ENCODE data around the gene SPECC1L. TPM values are rescaled to one million over a fixed set of nuclear protein-coding genes. Genes with fewer than 3 reads are reported as not detected.
"Not testable (repeated sequence)": the region's sequence is repeated elsewhere in the genome, so short reads cannot be mapped to it uniquely, and the experiment has no call there.

SPECC1L gene
- total RNA-seq, 1 experiment from 2014 or later, result 35.1 TPM

DNA sequence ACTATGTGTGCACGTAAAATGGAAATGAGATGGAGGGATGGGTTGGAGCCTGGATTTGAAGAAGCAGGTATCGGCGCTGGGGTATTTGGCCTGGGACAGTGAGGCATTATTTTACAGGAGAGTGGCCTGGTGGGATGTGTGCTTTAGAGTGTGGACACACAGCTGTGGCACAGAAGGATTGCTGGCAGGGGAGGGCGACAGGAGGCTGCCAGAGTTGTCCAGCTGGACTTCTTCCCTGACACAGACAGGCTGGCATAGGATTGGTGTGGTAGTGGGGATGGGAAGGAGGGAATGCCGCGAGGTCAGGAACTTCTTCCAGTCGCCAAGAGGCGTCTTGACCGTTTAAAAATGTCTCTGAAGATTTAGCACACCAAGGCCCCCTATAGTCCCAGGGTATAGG lies 16.6 kb downstream of the SPECC1L start:
- Histone ChIP-seq H3K4me1 (ENCODE audit: low read length) (peaks cover 15% of the 10 kb centered on the region), H3K79me2 (ENCODE audit: low read length) (peaks cover 95% of the 10 kb centered on the region)
- not testable (repeated sequence) for H3K9me2 ChIP-seq (replicated peaks; ENCODE audit: insufficient read depth, low read length); H3K9ac ChIP-seq (ENCODE audit: low read length); H3K36me3 ChIP-seq (ENCODE audit: insufficient read depth, low read length); H3K4me2 ChIP-seq (ENCODE audit: low read depth, low read length, poor library complexity, severe bottlenecking); H4K20me1 ChIP-seq (ENCODE audit: insufficient read depth, low read depth, low read length); DNase-seq; H3K27me3 ChIP-seq (ENCODE audit: low read length); H3K4me3 ChIP-seq (ENCODE audit: low read length); H2AFZ ChIP-seq (ENCODE audit: low read length); H3K27ac ChIP-seq (ENCODE audit: low read length); H3K9me3 ChIP-seq (ENCODE audit: low read length)

DNA sequence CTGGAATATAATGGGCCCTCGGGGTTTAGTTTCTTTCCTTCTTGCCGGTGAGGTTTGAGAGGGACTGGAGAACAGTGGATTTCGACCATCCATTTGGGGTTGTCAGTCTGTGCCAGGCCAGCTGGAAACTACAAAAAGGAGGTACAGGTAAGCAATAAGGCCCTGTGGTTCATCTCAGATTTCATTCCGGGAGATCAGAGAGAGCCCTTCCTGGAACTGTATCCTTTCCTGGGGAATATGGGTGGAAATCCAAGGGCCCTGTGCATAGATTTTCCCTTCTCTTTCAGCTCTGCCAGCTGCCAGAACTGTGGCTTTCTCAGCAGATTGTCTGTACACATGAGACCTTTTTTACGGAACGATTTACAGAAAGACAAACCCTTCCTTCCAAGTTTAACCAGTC lies 17.2 kb downstream of the SPECC1L start:
- H3K4me2 ChIP-seq (ENCODE audit: low read depth, low read length, poor library complexity, severe bottlenecking); H3K9ac ChIP-seq (ENCODE audit: low read length); H3K9me3 ChIP-seq (ENCODE audit: low read length); H3K4me3 ChIP-seq (ENCODE audit: low read length); H3K27ac ChIP-seq (ENCODE audit: low read length); H4K20me1 ChIP-seq (ENCODE audit: insufficient read depth, low read depth, low read length); H3K36me3 ChIP-seq (ENCODE audit: insufficient read depth, low read length); H3K9me2 ChIP-seq (replicated peaks; ENCODE audit: insufficient read depth, low read length); H3K27me3 ChIP-seq (ENCODE audit: low read length); H2AFZ ChIP-seq (ENCODE audit: low read length): not testable (repeated sequence)
- H3K4me1 ChIP-seq (ENCODE audit: low read length), result peaks cover 15% of the 10 kb centered on the region
- H3K79me2 ChIP-seq (ENCODE audit: low read length), result peaks cover 94% of the 10 kb centered on the region
- peak; percentile 25 for DNase-seq

DNA sequence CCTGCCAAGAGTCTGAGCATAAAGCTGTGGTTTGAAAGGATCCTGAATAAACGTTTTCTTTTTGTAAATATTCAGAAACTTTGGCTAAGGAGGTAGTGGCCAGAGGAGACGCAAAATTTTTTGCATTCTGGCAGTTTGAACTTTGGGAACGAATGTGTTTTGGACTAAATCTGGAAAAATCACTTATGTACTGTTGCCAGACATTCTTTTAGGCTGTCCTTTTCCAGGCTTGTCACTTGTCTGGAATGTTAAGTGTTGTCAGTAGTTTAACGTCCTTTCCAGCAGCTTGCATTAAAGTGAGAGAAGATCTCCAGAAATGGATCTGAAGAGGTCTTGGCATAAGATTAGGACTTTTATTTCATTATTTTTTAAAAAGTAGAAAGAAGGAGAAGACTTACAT lies 18.5 kb downstream of the SPECC1L start:
- Histone ChIP-seq H3K27me3 (ENCODE audit: low read length) (no peaks in the 10 kb centered on the region), H3K4me2 (ENCODE audit: low read depth, low read length, poor library complexity, severe bottlenecking) (no peak overlapping the region), H3K9me2 (replicated peaks; ENCODE audit: insufficient read depth, low read length) (no peaks in the 10 kb centered on the region), H4K20me1 (ENCODE audit: insufficient read depth, low read depth, low read length) (no peaks in the 10 kb centered on the region), H3K27ac (ENCODE audit: low read length) (no peak overlapping the region), H3K79me2 (ENCODE audit: low read length) (peaks cover 88% of the 10 kb centered on the region), H3K9ac (ENCODE audit: low read length) (no peak overlapping the region), H2AFZ (ENCODE audit: low read length) (no peak overlapping the region), H3K36me3 (ENCODE audit: insufficient read depth, low read length) (no peaks in the 10 kb centered on the region), H3K9me3 (ENCODE audit: low read length) (no peaks in the 10 kb centered on the region), H3K4me1 (ENCODE audit: low read length) (peaks cover 15% of the 10 kb centered on the region), H3K4me3 (ENCODE audit: low read length) (no peak overlapping the region)
- peak; percentile 17 for DNase-seq

DNA sequence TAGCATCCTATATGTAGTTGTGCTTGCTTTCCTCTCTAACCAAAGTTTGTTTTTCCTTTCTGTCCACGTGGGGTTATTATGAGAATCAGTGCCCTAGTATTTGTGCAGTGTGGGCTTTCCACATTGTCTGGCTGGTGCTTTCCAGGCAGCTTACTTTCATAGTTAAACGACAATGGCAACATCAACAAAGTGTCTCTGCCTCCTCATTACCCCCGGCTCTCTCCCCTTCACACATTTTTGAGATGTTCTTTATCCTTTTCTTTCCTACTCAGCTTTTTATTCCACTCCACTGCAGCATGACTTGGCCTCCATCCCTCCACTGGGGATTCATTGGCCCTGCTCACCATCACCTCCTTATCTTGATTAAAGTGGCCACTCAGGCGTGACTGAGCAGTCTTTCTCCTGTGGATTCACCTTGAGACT lies 19.1 kb downstream of the SPECC1L start:
- H3K9me2 ChIP-seq (replicated peaks; ENCODE audit: insufficient read depth, low read length), result no peaks in the 10 kb centered on the region
- peak; percentile 37 for DNase-seq
- no peaks in the 10 kb centered on the region for H4K20me1 ChIP-seq (ENCODE audit: insufficient read depth, low read depth, low read length)
- peaks cover 88% of the 10 kb centered on the region for H3K79me2 ChIP-seq (ENCODE audit: low read length)
- no peak overlapping the region for H2AFZ ChIP-seq (ENCODE audit: low read length)
- H3K27ac ChIP-seq (ENCODE audit: low read length), result no peak overlapping the region
- H3K9me3 ChIP-seq (ENCODE audit: low read length), result no peaks in the 10 kb centered on the region
- H3K4me3 ChIP-seq (ENCODE audit: low read length), result no peak overlapping the region
- no peak overlapping the region for H3K9ac ChIP-seq (ENCODE audit: low read length)
- H3K36me3 ChIP-seq (ENCODE audit: insufficient read depth, low read length), result no peaks in the 10 kb centered on the region
- no peak overlapping the region for H3K4me2 ChIP-seq (ENCODE audit: low read depth, low read length, poor library complexity, severe bottlenecking)
- H3K4me1 ChIP-seq (ENCODE audit: low read length), result peaks cover 15% of the 10 kb centered on the region
- H3K27me3 ChIP-seq (ENCODE audit: low read length), result no peaks in the 10 kb centered on the region

DNA sequence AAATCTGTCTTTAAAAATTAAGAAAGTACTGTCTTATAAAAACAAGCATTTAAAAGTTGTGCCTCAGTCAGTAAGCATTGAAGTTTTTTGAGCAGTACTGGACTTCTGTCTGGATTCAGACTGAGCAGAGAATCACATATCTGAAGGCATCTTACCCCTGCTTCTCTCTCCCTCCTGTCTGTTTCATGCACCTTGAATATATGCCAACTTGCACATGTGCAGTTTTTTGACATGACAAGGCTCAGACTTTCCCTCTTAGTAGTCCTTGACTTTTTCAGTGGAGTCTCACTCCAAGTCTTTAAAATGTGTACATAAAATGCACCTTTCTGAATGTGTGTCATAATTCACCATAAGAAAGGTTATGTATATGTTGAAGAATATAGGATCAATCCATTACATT lies 19.8 kb downstream of the SPECC1L start:
- Histone ChIP-seq H3K27ac (ENCODE audit: low read length) (no peak overlapping the region), H3K4me3 (ENCODE audit: low read length) (no peak overlapping the region), H3K9ac (ENCODE audit: low read length) (no peak overlapping the region), H2AFZ (ENCODE audit: low read length) (no peak overlapping the region), H4K20me1 (ENCODE audit: insufficient read depth, low read depth, low read length) (no peaks in the 10 kb centered on the region), H3K27me3 (ENCODE audit: low read length) (no peaks in the 10 kb centered on the region), H3K4me1 (ENCODE audit: low read length) (peaks cover 15% of the 10 kb centered on the region), H3K9me2 (replicated peaks; ENCODE audit: insufficient read depth, low read length) (no peaks in the 10 kb centered on the region), H3K36me3 (ENCODE audit: insufficient read depth, low read length) (no peaks in the 10 kb centered on the region), H3K9me3 (ENCODE audit: low read length) (no peaks in the 10 kb centered on the region), H3K4me2 (ENCODE audit: low read depth, low read length, poor library complexity, severe bottlenecking) (no peak overlapping the region), H3K79me2 (ENCODE audit: low read length) (peaks cover 83% of the 10 kb centered on the region)
- DNase-seq, result peak; percentile 37

DNA sequence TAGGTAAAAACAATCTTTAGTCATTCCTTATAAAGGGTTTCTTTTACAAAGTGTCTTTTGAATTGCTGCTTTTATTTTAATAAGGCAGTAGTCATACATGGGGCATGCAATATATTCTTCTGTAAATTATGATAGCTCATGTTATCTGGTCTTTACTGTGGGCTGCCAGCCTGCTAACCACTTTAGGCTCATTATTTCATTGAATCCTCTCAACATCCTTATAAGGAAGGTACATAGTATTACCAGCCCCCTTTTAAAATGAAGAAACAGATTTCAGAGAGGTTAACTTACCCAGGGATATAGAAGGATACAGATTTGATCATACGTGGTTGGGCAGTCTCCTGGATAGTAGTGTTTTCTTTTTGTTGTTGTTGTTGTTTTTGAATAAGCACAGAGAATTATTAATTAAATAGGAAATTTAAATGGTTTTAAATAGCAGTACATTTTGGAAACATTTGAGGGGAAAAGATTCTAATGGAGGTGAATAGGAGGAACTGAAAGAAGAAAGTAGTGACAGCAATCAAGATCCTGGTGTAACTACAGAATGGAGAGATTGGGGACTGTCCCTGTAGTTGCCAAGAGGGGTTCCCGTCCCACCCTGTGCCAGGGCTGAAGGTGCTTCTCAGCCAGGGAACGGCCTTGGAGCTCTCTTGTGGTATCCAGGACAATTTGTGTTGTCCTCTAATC lies 21.0 kb downstream of the SPECC1L start:
- H3K9me3 ChIP-seq (ENCODE audit: low read length), result no peaks in the 10 kb centered on the region
- H3K27me3 ChIP-seq (ENCODE audit: low read length), result no peaks in the 10 kb centered on the region
- H2AFZ ChIP-seq (ENCODE audit: low read length), result no peak overlapping the region
- no peak overlapping the region for H3K27ac ChIP-seq (ENCODE audit: low read length)
- no peaks in the 10 kb centered on the region for H4K20me1 ChIP-seq (ENCODE audit: insufficient read depth, low read depth, low read length)
- peaks cover 15% of the 10 kb centered on the region for H3K4me1 ChIP-seq (ENCODE audit: low read length)
- H3K9me2 ChIP-seq (replicated peaks; ENCODE audit: insufficient read depth, low read length), result no peaks in the 10 kb centered on the region
- no peak overlapping the region for H3K9ac ChIP-seq (ENCODE audit: low read length)
- no peak overlapping the region for H3K4me3 ChIP-seq (ENCODE audit: low read length)
- H3K79me2 ChIP-seq (ENCODE audit: low read length), result peaks cover 83% of the 10 kb centered on the region
- H3K4me2 ChIP-seq (ENCODE audit: low read depth, low read length, poor library complexity, severe bottlenecking), result no peak overlapping the region
- H3K36me3 ChIP-seq (ENCODE audit: insufficient read depth, low read length), result no peaks in the 10 kb centered on the region
- peak; percentile 40 for DNase-seq

DNA sequence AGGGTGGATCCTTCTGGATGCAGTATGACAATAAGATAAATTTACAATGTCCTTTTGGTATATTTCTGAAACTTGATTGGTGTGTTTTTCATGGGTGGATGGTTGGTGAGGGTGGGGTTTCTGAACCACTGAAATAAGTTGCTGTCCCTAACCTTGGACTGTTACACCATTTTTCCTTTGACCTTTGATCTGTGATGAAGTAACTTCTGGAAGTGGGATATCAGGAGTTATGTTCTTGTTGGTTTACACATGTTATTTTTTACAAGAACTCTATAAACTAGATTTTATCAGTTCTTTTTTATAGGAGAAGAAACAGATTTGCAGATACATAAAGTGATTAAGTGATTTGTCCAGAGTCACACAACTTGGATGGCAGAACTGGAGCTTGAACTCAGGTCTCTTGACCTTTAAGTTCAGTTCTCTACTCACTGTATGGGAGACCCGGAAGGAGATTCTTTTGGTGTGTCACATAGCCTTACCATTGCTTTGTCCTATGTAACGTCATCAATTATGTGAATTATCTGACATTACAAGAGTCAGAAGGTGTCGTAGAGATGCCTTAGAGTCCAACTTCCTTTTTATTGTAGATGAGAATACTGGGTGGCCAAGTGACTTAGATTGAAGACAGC lies 21.7 kb downstream of the SPECC1L start:
- peaks cover 15% of the 10 kb centered on the region for H3K4me1 ChIP-seq (ENCODE audit: low read length)
- not testable (repeated sequence) for H3K27ac ChIP-seq (ENCODE audit: low read length)
- peaks cover 80% of the 10 kb centered on the region for H3K79me2 ChIP-seq (ENCODE audit: low read length)

DNA sequence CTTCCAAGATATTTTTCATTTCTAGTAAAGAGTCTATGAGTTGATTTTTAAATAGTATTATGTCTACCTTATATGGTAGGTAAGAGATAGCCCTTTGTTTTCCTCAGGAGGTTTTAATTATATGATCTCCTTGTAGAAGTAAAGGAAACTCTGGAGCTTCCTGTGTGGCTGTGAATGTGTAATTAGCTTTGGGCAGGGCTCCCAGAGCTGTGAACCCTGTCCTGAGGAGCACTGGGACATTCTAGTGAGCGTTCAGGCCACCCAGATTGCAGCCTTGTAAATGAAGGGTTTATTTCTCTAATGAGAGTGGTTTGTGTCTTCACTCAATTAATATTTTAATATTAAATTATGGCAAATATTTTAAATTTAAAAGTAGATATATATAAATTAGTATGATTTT lies 24.3 kb downstream of the SPECC1L start:
- H3K36me3 ChIP-seq (ENCODE audit: insufficient read depth, low read length); H2AFZ ChIP-seq (ENCODE audit: low read length); H3K9ac ChIP-seq (ENCODE audit: low read length); H3K4me3 ChIP-seq (ENCODE audit: low read length); H3K4me2 ChIP-seq (ENCODE audit: low read depth, low read length, poor library complexity, severe bottlenecking); H4K20me1 ChIP-seq (ENCODE audit: insufficient read depth, low read depth, low read length); H3K9me3 ChIP-seq (ENCODE audit: low read length); H3K9me2 ChIP-seq (replicated peaks; ENCODE audit: insufficient read depth, low read length); H3K27ac ChIP-seq (ENCODE audit: low read length); DNase-seq; H3K27me3 ChIP-seq (ENCODE audit: low read length): not testable (repeated sequence)
- Histone ChIP-seq H3K4me1 (ENCODE audit: low read length) (peaks cover 18% of the 10 kb centered on the region), H3K79me2 (ENCODE audit: low read length) (peaks cover 79% of the 10 kb centered on the region)

More for the DNA sequence above, 21.7 kb downstream of the SPECC1L start:
- not testable (repeated sequence) for H3K9ac ChIP-seq (ENCODE audit: low read length); H3K9me3 ChIP-seq (ENCODE audit: low read length); H3K27me3 ChIP-seq (ENCODE audit: low read length); DNase-seq; H3K36me3 ChIP-seq (ENCODE audit: insufficient read depth, low read length); H3K9me2 ChIP-seq (replicated peaks; ENCODE audit: insufficient read depth, low read length); H4K20me1 ChIP-seq (ENCODE audit: insufficient read depth, low read depth, low read length); H3K4me3 ChIP-seq (ENCODE audit: low read length); H2AFZ ChIP-seq (ENCODE audit: low read length); H3K4me2 ChIP-seq (ENCODE audit: low read depth, low read length, poor library complexity, severe bottlenecking)
